ENCODE data around the gene LEMD3.

LEMD3 gene

GRCh38 chr12:65204886-65205525, 35.6 kb downstream of the LEMD3 start:
- no peak for DNase-seq

- no peak for DNase-seq
These were observed 36.5 kb downstream of the LEMD3 start for GRCh38 chr12:65205886-65206285.

- no peak for DNase-seq
These were observed 38.7 kb downstream of the LEMD3 start for GRCh38 chr12:65208125-65208524.

- DNase-seq = no peak
These were observed 39.7 kb downstream of the LEMD3 start for GRCh38 chr12:65208964-65209654.

GRCh38 chr12:65209655-65210043, 40.3 kb downstream of the LEMD3 start:
- no peak for DNase-seq

GRCh38 chr12:65217086-65217485, 47.7 kb downstream of the LEMD3 start:
- no peak for DNase-seq

GRCh38 chr12:65220761-65221160, 51.4 kb downstream of the LEMD3 start:
- no peak for DNase-seq

- DNase-seq = no peak
These were observed 60.1 kb downstream of the LEMD3 start for GRCh38 chr12:65229441-65229840.

GRCh38 chr12:65232476-65233077, 63.2 kb downstream of the LEMD3 start:
- no peak for DNase-seq

- no peak for DNase-seq
These were observed 67.8 kb downstream of the LEMD3 start for GRCh38 chr12:65237153-65237552.

- no peak for DNase-seq
These were observed 69.2 kb downstream of the LEMD3 start for GRCh38 chr12:65238609-65239008.

GRCh38 chr12:65248656-65249633, 79.6 kb downstream of the LEMD3 start:
- no peak for DNase-seq

- no peak for DNase-seq
These were observed 83.1 kb downstream of the LEMD3 start for GRCh38 chr12:65252515-65252914.

- no peak for DNase-seq
These were observed 88.6 kb downstream of the LEMD3 start for GRCh38 chr12:65257986-65258385.

GRCh38 chr12:65259501-65259900, 90.1 kb downstream of the LEMD3 start:
- no peak for DNase-seq

GRCh38 chr12:65263777-65264176, 94.4 kb downstream of the LEMD3 start:
- DNase-seq = no peak

GRCh38 chr12:65266408-65266807, 97.0 kb downstream of the LEMD3 start:
- DNase-seq = no peak

- no peak for DNase-seq
These were observed 100.2 kb downstream of the LEMD3 start for GRCh38 chr12:65269603-65270002.

- DNase-seq = no peak
These were observed 105.4 kb downstream of the LEMD3 start for GRCh38 chr12:65274602-65275272.

- DNase-seq = no peak
These were observed 106.2 kb downstream of the LEMD3 start for GRCh38 chr12:65275627-65276026.

- DNase-seq = no peak
These were observed 107.6 kb downstream of the LEMD3 start for GRCh38 chr12:65276916-65277530.

All from nucleus accumbens (tissue), 56 donors.